ENCODE results near the gene SSNA1. TPM values are rescaled to one million over a fixed set of nuclear protein-coding genes. Genes with fewer than 3 reads are reported as not detected.
A peak's percentile ranks its signal among the peaks of the same experiment; 100 is the strongest.

The SSNA1 gene
- total and polyA plus RNA-seq, 9 of the 15 experiments (the other 6 are each of a cell fraction or from before 2014, with no cell fraction given) = 1.9 to 130 (median 57.1) TPM

DNA sequence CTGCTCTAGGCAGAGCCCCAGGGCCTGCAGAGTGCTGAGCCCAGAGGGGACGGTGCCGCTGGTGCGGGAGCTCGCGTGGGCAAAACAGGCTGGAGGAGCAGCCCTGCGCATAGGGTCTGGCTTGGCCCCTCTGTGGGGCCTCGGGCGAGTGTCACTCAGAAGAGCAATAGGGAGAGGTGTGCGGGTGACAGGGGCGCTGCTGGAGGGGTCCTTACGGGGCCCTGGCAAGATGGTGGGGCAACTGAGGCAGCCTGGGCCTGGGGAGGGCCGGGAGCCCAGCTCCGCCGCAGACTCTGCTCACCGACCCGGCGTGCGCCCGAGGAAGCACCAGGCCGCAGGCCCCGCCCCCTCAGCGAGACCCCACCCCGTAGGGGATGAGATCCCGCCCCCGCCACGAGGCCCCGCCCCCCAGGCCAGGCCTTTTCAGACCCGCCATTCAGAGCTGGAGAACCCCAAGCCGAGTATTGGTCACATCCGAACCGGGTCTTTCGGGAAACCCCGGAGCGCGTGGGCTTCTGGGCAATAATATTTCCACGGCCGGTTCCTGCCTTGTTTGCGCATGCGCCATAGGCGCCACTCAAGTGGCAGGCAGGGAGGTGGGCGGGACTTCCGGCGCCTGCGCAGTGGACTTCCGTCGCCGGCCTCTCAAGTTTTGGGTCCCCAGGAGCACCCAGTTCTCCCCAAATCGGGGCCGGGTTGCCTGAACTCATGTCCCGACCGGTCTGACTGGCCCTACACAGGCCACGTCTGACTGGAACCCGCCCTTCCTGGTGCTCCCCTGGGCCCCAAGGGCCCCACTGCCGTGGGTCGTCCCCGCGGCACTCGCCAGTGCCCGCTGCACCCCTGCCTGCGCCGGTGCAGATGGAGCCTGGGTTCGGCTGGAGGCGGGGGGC is 34.8 kb downstream of the SSNA1 start (continued):
- TF ChIP-seq ZNF318 (IDR thresholded peaks at IDR 0.05; ENCODE audit: borderline replicate concordance in 1 of 2, low read depth in 1 of 2) (no peak), CBX8 (IDR thresholded peaks at IDR 0.05; ENCODE audit: borderline replicate concordance, extremely low read depth, low read depth, low read length, poor library complexity, severe bottlenecking) (no peak), HMBOX1 (IDR thresholded peaks at IDR 0.05) (no peak), HDGF (IDR thresholded peaks at IDR 0.05) (0 out of 2 replicates have a peak, but pooled peaks have one; percentile 56), MAFK (IDR thresholded peaks at IDR 0.05; ENCODE audit: low read length) (no peak), FOXJ2 (tag; IDR thresholded peaks at IDR 0.05) (no peak), GATAD2A (IDR thresholded peaks at IDR 0.05) (no peak), ZNF165 (CRISPR knock-in tag; IDR thresholded peaks at IDR 0.05; ENCODE audit: borderline replicate concordance) (no peak), ZBTB12 (CRISPR knock-in tag; IDR thresholded peaks at IDR 0.05) (no peak)
- TF ChIP-seq, protein P1, sequence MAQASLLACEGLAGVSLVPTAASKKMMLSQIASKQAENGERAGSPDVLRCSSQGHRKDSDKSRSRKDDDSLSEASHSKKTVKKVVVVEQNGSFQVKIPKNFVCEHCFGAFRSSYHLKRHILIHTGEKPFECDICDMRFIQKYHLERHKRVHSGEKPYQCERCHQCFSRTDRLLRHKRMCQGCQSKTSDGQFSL (CRISPR knock-in tag; IDR thresholded peaks at IDR 0.05) = no peak
- TF ChIP-seq, protein P1 (tag; IDR thresholded peaks at IDR 0.05) = no peak
- TF ChIP-seq, protein P2, sequence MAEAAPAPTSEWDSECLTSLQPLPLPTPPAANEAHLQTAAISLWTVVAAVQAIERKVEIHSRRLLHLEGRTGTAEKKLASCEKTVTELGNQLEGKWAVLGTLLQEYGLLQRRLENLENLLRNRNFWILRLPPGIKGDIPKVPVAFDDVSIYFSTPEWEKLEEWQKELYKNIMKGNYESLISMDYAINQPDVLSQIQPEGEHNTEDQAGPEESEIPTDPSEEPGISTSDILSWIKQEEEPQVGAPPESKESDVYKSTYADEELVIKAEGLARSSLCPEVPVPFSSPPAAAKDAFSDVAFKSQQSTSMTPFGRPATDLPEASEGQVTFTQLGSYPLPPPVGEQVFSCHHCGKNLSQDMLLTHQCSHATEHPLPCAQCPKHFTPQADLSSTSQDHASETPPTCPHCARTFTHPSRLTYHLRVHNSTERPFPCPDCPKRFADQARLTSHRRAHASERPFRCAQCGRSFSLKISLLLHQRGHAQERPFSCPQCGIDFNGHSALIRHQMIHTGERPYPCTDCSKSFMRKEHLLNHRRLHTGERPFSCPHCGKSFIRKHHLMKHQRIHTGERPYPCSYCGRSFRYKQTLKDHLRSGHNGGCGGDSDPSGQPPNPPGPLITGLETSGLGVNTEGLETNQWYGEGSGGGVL (CRISPR knock-in tag; IDR thresholded peaks at IDR 0.05) = no peak
